ENCODE measurements around the gene CSTA. TPM values are rescaled to one million over a fixed set of nuclear protein-coding genes. Genes with fewer than 3 reads are reported as not detected.

Gene CSTA
- total RNA-seq, 4 donors from 2014 or later: 122 to 575 (median 256) TPM

- TF ChIP-seq POLR2A (IDR thresholded peaks at IDR 0.05): no peak
- TF ChIP-seq CTCF (IDR thresholded peaks at IDR 0.05): no peak
- no peak for DNase-seq (ENCODE audit: low spot score in 2 of 2)
- WGBS, 2 donors: 57 to 69% methylated on average over 5 of the region's 5 CpGs
These were observed 29.6 kb upstream of the CSTA start for GRCh38 chr3:122295266-122296062.

GRCh38 chr3:122298239-122298638 lies 26.8 kb upstream of the CSTA start:
- 66 to 69% methylated on average over 2 of the region's 2 CpGs for WGBS, 2 donors
- intact Hi-C loops (cut with DNase I; ENCODE audit: low total_unique reads): no loop called here
- H3K4me3 ChIP-seq (ENCODE audit: low read depth, poor library complexity, severe bottlenecking): no peak overlapping the region
- TF ChIP-seq CTCF (IDR thresholded peaks at IDR 0.05) (no peak), POLR2A (IDR thresholded peaks at IDR 0.05) (no peak)
- DNase-seq (ENCODE audit: low spot score in 2 of 2): no peak

More at GRCh38 chr3:122295266-122296062, 29.6 kb upstream of the CSTA start:
- intact Hi-C loops (cut with DNase I; ENCODE audit: low total_unique reads): loop anchor here (2.0 kb wide), 1 partner anchor 71 kb away; no protein-coding TSS in a partner anchor
- H3K4me3 ChIP-seq (ENCODE audit: low read depth, poor library complexity, severe bottlenecking): no peak overlapping the region

GRCh38 chr3:122299215-122299614 lies 25.8 kb upstream of the CSTA start:
- no peak for DNase-seq (ENCODE audit: low spot score in 2 of 2)
- TF ChIP-seq POLR2A (IDR thresholded peaks at IDR 0.05): no peak
- no peak for TF ChIP-seq CTCF (IDR thresholded peaks at IDR 0.05)
- H3K4me3 ChIP-seq (ENCODE audit: low read depth, poor library complexity, severe bottlenecking): no peak overlapping the region
- intact Hi-C loops (cut with DNase I; ENCODE audit: low total_unique reads): no loop called here

GRCh38 chr3:122299872-122300460 lies 25.1 kb upstream of the CSTA start:
- 84 to 85% methylated on average over 12 of the region's 12 CpGs for WGBS, 2 donors
- TF ChIP-seq CTCF (IDR thresholded peaks at IDR 0.05): no peak
- no peak for TF ChIP-seq POLR2A (IDR thresholded peaks at IDR 0.05)
- no peak overlapping the region for H3K4me3 ChIP-seq (ENCODE audit: low read depth, poor library complexity, severe bottlenecking)
- no peak for DNase-seq (ENCODE audit: low spot score in 2 of 2)
- intact Hi-C loops (cut with DNase I; ENCODE audit: low total_unique reads): no loop called here

- no peak for DNase-seq (ENCODE audit: low spot score in 2 of 2)
- no peak for TF ChIP-seq CTCF (IDR thresholded peaks at IDR 0.05)
- TF ChIP-seq POLR2A (IDR thresholded peaks at IDR 0.05): no peak
- intact Hi-C loops (cut with DNase I; ENCODE audit: low total_unique reads): no loop called here
- no peak overlapping the region for H3K4me3 ChIP-seq (ENCODE audit: low read depth, poor library complexity, severe bottlenecking)
These were observed 24.0 kb upstream of the CSTA start for GRCh38 chr3:122301063-122301462.
